Vagina (tissue), 2 donors: Measurements from ENCODE around the gene GPC1. TPM values are rescaled to one million over a fixed set of nuclear protein-coding genes. Genes with fewer than 3 reads are reported as not detected.

ENCODE experiments used
- DNase-seq, 2 donors: peaks; one replicate each; pipeline ENCODE4 v3.0.0-alpha.2; 2017; ENCODE audit errors: extremely low spot score in 2 of 2
- H3K27ac ChIP-seq: fragments of 200-600 bp; sonication (generic); one replicate; pipeline ENCODE4 v1.5.1; 2019
- H3K27me3 ChIP-seq: fragments of 200-600 bp; sonication (generic); one replicate; pipeline ENCODE4 v1.5.1; 2019
- H3K36me3 ChIP-seq, 2 donors: fragments of 200-600 bp; sonication (generic); one replicate each; pipeline ENCODE4 v1.5.1; 2017 to 2019
- H3K4me1 ChIP-seq: fragments of 200-600 bp; sonication (generic); one replicate; pipeline ENCODE4 v1.5.1; 2019
- H3K4me3 ChIP-seq, 2 donors: fragments of 200-600 bp; sonication (generic); 1 replicate in 1 of 2; 2 replicates in 1 of 2; pipeline ENCODE4 v1.5.1; 2016 to 2019
- H3K9me3 ChIP-seq: fragments of 200-600 bp; sonication (generic); one replicate; pipeline ENCODE4 v1.5.1; 2019
- CTCF ChIP-seq, 3 experiments: fragments of 450-650 bp in 2 of 3; fragments of 200-600 bp in 1 of 3; sonication (generic) in 1 of 3; IDR thresholded peaks; one replicate each; pipeline ENCODE4 v1.5.1; 2017 to 2019; ENCODE audit warnings: antibody characterized with exemption in 3 of 3, mild to moderate bottlenecking in 2 of 3, moderate library complexity in 2 of 3
- POLR2A ChIP-seq, 2 donors: fragments of 450-650 bp; IDR thresholded peaks; one replicate each; pipeline ENCODE4 v1.6.1; 2017; ENCODE audit warnings: antibody characterized with exemption in 2 of 2, mild to moderate bottlenecking in 2 of 2, moderate library complexity in 2 of 2
- POLR2AphosphoS5 ChIP-seq, 2 donors: sonication (generic); formaldehyde crosslinking; IDR thresholded peaks; one replicate each; pipeline ENCODE4 v1.9.0; 2017; ENCODE audit warnings: antibody characterized with exemption in 2 of 2, mild to moderate bottlenecking in 2 of 2, low read depth in 1 of 2; ENCODE audit not compliant: insufficient read depth in 1 of 2
- intact Hi-C: fragments of 100-400 bp; cut with DNase I; formaldehyde crosslinking; loops from one replicate; pipeline ENCODE4 v1.15.1; 2023
- total RNA-seq: library from RNA; depleted of rRNA; stranded (reverse); fragments of >200 nt; gene quantifications from one replicate; pipeline ENCODE4 v1.2.3, GENCODE V29; 2016

The GPC1 gene
- total RNA-seq, 1 donor from 2014 or later = 73.2 TPM

GRCh38 chr2:240422658-240423329 lies 12.7 kb upstream of the GPC1 start:
- Histone ChIP-seq H3K4me1 (no peaks in the 10 kb centered on the region), H3K27ac (no peak overlapping the region), H3K9me3 (no peaks in the 10 kb centered on the region), H3K27me3 (no peaks in the 10 kb centered on the region), H3K36me3 (no peaks in the 10 kb centered on the region), H3K4me3 (no peak overlapping the region)
- intact Hi-C loops = no loop called here
- TF ChIP-seq POLR2A (IDR thresholded peaks at IDR 0.05) = no peak
- TF ChIP-seq CTCF (IDR thresholded peaks at IDR 0.05) = no peak
- no peak for TF ChIP-seq POLR2AphosphoS5 (IDR thresholded peaks at IDR 0.05; ENCODE audit: insufficient read depth in 1 of 2, low read depth in 1 of 2)
- no peak for DNase-seq

GRCh38 chr2:240423788-240424191 lies 11.7 kb upstream of the GPC1 start:
- H3K27me3 ChIP-seq = no peaks in the 10 kb centered on the region
- no peak overlapping the region for H3K27ac ChIP-seq
- no peak overlapping the region for H3K4me3 ChIP-seq
- no peak for TF ChIP-seq CTCF (IDR thresholded peaks at IDR 0.05)
- TF ChIP-seq POLR2A (IDR thresholded peaks at IDR 0.05) = no peak
- TF ChIP-seq POLR2AphosphoS5 (IDR thresholded peaks at IDR 0.05; ENCODE audit: insufficient read depth in 1 of 2, low read depth in 1 of 2) = no peak
- DNase-seq = no peak
- H3K4me1 ChIP-seq = no peaks in the 10 kb centered on the region
- intact Hi-C loops = no loop called here
- no peaks in the 10 kb centered on the region for H3K36me3 ChIP-seq
- no peaks in the 10 kb centered on the region for H3K9me3 ChIP-seq

GRCh38 chr2:240424341-240425235 lies 10.9 kb upstream of the GPC1 start:
- no peak for DNase-seq
- intact Hi-C loops = no loop called here
- no peaks in the 10 kb centered on the region for H3K27me3 ChIP-seq
- no peak overlapping the region for H3K27ac ChIP-seq
- H3K4me1 ChIP-seq = no peaks in the 10 kb centered on the region
- no peak overlapping the region for H3K4me3 ChIP-seq
- TF ChIP-seq CTCF (IDR thresholded peaks at IDR 0.05) (no peak), POLR2AphosphoS5 (IDR thresholded peaks at IDR 0.05; ENCODE audit: insufficient read depth in 1 of 2, low read depth in 1 of 2) (no peak), POLR2A (IDR thresholded peaks at IDR 0.05) (no peak)
- no peaks in the 10 kb centered on the region for H3K36me3 ChIP-seq
- no peaks in the 10 kb centered on the region for H3K9me3 ChIP-seq

GRCh38 chr2:240425236-240425615 lies 10.2 kb upstream of the GPC1 start:
- no peaks in the 10 kb centered on the region for H3K9me3 ChIP-seq
- H3K27me3 ChIP-seq = no peaks in the 10 kb centered on the region
- H3K4me1 ChIP-seq = no peaks in the 10 kb centered on the region
- no peak overlapping the region for H3K4me3 ChIP-seq
- H3K27ac ChIP-seq = no peak overlapping the region
- intact Hi-C loops = no loop called here
- TF ChIP-seq POLR2A (IDR thresholded peaks at IDR 0.05) = no peak
- no peaks in the 10 kb centered on the region for H3K36me3 ChIP-seq
- DNase-seq = no peak

GRCh38 chr2:240425697-240426096 lies 9.8 kb upstream of the GPC1 start:
- Histone ChIP-seq H3K4me1 (no peaks in the 10 kb centered on the region), H3K4me3 (no peak overlapping the region), H3K27me3 (no peaks in the 10 kb centered on the region), H3K27ac (no peak overlapping the region), H3K9me3 (no peaks in the 10 kb centered on the region), H3K36me3 (no peaks in the 10 kb centered on the region)
- intact Hi-C loops = no loop called here
- no peak for TF ChIP-seq CTCF (IDR thresholded peaks at IDR 0.05)
- TF ChIP-seq POLR2AphosphoS5 (IDR thresholded peaks at IDR 0.05; ENCODE audit: insufficient read depth in 1 of 2, low read depth in 1 of 2) = no peak
- TF ChIP-seq POLR2A (IDR thresholded peaks at IDR 0.05) = no peak
- DNase-seq = no peak
